HG03521 (cell line): Measurements from ENCODE around the gene MAST4.
"Not testable (repeated sequence)": the region's sequence is repeated elsewhere in the genome, so short reads cannot be mapped to it uniquely, and the experiment has no call there.

Source experiments
- ATAC-seq: cut with Tn5 transposase; IDR thresholded peaks from one replicate; pipeline ENCODE4 v1.9.1; 2021; ENCODE audit warnings: mild to moderate bottlenecking, moderate library complexity; ENCODE audit not compliant: unreplicated experiment

MAST4 gene

DNA sequence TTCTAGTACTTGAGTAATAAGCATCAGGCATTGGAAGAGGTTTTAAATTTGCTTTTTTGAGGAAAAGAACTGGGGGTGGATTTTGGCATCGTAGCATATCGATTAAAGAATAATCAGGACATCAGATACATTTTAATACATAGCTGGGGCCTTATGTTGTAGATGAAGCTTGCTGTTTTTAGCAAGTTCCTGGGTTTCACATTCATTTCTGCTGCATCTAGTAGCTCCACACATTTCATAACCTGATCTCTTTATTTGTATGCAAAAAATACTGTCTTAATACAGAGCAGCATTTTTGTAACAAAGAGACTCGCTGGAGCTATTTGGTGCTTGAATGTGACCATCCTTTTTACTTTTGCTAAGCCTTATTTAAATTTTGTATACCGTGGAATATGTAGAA, 571.9 kb downstream of the MAST4 start:
- no peak for ATAC-seq

DNA sequence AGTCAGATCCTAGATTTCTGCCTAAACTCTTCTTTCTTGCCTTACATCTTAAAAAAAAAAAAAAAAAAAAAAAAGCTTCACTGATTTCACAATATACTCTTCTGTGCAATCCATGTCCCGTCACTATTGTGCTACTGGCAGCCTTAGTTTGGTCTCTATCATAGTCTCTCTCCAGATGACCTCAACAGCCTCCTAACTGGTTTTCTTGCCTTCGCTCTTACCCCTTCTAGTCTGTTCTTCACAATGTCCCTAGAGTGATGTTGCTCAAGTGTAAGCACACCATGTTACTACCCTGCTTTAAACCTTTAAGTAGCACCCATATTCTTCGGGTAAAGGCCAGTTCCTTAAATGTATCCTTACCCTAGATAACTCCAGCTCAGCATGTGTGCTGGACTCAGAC, 574.6 kb downstream of the MAST4 start:
- no peak for ATAC-seq

DNA sequence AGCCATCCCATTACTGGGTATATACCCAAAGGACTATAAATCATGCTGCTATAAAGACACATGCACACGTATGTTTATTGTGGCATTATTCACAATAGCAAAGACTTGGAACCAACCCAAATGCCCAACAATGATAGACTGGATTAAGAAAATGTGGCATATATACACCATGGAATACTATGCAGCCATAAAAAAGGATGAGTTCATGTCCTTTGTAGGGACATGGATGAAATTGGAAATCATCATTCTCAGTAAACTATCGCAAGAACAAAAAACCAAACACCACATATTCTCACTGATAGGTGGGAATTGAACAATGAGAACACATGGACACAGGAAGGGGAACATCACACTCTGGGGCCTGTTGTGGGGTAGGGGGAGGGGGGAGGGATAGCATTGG, 577.2 kb downstream of the MAST4 start:
- not testable (repeated sequence) for ATAC-seq

- no peak for ATAC-seq
Measured at GRCh38 chr5:67173959-67174358, 577.8 kb downstream of the MAST4 start.

DNA sequence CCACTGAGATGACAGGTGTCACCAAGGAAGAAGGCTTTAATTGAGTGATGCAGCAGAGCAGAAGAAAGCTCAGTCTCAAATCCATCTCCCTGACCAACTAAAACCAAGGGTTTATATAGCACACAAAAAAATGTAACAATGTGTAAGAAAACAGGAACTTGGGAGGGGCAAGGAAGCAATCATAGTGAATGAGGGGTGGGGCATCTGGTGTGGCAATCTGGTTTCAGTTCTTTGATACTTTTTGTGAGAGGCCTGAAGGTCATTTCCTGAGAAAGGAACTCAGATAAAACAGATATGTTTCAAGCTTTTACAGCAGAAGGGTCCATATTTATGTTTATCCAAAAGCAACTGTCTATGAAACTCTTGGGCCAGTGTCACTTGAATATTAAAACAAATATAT, 580.7 kb downstream of the MAST4 start:
- no peak for ATAC-seq

DNA sequence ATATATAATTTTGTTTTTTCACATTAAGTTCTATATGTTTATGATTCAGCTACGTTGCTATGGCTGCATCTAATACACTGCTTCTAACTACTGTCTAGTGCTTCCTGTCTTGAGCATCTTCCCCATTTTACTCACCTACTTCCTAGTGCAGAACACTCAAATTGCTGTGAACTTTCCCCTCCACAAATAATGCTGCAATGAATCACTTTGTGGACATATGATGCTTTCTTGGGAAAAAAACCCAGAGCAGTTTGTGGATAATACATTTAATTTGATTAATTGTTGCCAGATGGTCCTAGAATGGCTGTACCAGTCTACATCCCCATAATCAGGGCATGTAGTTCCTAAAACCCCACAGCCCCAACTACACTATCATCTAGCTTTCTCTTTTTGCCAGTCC, 581.9 kb downstream of the MAST4 start:
- no peak for ATAC-seq

DNA sequence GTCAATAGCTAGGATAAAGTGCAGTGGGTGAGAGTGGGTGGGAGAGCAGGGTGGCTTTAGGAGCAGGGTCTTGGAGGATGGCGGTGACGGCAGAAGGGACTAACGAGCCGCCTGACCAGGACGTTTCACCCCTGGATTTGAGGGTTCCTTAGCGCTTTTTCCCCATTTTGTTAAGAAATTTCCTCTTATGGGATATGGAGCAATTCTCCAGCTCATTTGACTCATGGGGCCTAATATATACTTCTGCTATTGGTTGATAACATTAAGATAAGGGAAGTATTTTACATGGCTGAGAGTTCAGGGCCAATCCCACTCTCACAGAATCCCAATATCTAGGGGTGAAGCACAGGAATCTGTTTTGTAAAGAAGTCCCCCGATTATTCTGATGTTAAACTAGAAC, 582.8 kb downstream of the MAST4 start:
- no peak for ATAC-seq

- no peak for ATAC-seq
Measured at GRCh38 chr5:67179697-67180361, 583.6 kb downstream of the MAST4 start.

DNA sequence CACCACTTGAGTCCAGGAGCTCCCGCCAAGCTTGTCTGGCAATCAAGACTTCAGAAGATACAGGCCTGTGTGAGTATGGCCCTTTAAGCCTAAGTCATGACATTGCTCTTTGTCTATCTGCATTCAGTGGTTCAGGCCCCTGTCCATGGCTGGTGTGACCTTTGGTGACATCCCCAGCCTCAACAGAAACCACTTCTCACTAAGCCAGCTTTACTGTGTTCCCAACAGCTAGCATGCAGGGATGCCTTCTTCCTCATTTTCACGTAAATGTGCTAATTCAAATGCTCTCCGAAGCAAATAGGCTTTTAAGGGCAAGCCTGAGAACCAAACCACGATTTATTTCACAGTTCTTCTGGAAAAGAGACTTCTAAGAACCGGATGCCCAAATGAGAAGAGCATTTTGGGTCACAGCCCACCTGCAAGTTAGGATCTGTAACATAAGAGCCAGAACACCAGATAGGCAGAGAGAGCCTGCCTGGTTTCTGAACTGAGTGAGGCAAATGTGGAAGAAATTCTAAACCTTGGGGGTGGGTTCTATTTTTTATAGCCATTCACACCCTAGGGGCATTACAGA, 585.5 kb downstream of the MAST4 start:
- ATAC-seq: no peak

- ATAC-seq: no peak
Measured at GRCh38 chr5:67182301-67182790, 586.2 kb downstream of the MAST4 start.

GRCh38 chr5:67183859-67184258, 587.7 kb downstream of the MAST4 start:
- no peak for ATAC-seq

DNA sequence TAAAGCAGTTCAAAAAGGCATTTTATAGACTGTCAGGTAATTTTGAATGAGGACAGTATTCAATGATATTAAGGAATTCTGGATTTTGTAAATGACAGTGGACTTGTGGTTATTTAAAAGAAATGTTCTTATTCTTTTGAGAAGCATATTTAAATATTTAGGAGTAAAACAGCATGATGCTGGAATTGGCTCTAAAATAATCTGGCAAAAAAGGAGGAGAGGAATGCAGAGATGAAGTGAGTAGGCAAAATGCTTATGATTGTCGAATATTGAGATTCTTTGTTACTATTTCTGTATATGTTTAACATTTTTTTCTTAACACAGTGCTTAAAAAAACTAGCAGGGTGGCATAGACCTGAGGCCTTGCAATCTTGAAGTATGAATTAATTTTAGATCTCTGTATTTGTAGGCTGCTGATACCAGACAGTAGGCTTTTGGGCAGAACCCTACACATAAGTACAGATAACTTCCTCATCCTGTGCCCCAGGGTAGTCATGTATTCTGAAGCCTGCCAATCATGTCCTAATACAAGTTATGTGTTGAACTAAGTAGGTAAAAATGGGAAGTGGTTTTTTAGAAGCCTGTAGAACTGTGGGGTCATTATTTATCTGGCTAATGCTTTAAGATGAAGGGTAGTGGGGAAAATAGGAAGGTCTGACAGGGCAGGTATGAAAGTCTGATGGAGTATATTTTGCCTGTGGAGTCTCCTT, 591.0 kb downstream of the MAST4 start:
- no peak for ATAC-seq

- no peak for ATAC-seq
Measured at GRCh38 chr5:67188274-67189078, 592.3 kb downstream of the MAST4 start.

GRCh38 chr5:67189079-67189354, 592.8 kb downstream of the MAST4 start:
- ATAC-seq: no peak

DNA sequence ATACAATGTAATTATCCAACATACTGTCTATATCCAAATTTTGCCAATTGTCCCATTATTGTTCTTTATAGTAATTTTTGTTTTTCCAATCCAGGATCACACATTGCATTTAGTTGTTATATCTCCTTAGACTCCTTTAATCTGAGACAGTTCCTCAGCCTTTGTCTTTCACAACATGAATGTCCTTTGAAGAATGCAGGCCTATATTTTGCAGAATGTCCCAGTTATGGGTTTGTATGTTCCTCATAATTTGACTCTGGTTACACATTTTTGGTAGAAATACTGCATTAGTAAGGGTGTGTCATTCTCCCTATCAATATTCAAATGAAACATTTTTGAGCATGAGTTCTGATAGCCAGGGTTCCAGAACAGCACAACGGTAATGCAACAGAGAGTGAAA, 593.7 kb downstream of the MAST4 start:
- ATAC-seq: no peak

DNA sequence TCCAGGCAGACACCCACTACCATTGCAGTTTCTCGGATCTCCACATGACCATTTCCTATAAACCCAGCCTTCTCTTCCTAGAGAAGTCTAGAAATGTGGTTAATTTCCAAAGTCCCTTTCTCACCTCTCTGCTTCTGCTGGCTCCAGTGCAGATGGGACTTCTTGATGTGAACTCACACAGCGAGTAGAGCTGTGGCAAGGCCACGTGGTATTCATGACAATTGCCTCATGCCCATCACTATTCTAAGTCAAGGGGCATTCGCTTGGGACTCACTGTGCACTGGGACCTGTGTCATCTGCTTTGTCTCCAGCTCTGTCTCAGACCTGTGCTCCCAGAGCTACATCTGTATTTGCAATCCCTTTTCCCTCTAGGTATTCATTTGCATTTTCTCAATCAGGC, 594.2 kb downstream of the MAST4 start:
- no peak for ATAC-seq

DNA sequence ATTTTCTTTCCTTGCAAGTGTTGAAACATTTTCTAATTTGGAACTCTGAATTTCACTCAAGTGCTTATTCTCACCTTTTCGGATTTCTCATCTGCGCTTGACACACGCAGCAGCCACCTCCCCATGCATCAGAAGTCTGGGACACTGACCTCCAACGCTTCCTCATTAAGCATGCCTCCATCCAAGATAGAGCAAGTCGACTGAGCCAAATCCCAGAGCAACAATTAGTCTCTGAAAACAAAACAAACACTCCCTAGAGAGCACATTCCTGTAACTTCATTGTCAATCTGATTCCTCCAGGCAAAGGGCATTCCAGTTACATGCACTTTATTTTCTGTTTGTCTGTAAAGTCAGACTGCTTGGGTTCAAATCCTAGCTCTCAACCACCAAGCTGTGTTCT, 594.7 kb downstream of the MAST4 start:
- no peak for ATAC-seq

DNA sequence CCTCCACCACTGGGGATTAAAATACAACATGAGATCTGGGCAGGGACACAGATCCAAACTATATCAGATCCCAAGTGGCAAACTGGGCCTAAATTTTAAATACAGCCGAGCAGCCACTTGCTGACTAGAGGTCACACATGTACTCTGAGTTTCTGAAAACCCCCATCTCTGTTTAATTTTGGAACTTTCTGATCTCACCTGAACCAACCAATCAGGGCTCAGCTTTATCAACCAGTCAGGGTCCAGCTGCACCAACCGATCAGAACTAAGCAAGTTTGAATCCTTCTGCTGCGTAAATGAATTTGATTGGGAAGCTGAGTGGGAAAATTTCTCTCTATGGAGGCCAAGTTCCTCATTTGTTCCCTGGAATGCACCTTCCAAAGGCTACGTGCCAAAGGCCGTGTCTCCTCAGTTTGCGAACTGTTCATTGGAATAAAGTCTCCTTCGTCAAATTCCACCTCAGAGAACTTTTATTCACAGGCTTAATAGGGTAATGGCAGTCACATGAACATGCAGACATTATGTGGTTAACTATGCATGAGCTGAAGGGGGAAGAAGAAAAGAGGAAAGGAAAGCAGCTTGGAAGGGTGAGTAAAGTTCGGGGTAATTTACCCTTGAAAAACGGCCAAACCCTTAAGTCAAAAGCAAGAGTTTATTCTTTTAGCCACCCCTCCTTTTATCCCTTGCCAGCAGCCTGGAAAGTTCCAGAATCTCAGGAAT, 596.7 kb downstream of the MAST4 start:
- ATAC-seq: no peak

DNA sequence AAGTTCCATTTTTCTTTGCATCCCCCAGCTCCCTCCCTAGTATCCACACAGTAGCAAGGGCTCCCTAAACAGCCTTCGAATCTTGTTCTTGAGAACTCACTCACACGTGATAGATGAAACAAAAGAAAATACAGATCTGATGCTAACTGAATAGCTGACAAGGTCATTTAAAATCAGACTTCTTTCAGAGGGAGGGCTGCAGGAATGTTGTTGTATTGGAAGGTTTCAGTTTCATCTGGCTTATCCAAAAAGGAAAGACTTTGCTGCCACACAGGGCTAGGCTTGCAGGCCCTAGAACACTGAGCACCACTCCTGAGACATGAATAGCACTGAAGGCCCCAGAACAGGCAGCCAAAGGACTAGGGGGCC, 597.2 kb downstream of the MAST4 start:
- no peak for ATAC-seq

DNA sequence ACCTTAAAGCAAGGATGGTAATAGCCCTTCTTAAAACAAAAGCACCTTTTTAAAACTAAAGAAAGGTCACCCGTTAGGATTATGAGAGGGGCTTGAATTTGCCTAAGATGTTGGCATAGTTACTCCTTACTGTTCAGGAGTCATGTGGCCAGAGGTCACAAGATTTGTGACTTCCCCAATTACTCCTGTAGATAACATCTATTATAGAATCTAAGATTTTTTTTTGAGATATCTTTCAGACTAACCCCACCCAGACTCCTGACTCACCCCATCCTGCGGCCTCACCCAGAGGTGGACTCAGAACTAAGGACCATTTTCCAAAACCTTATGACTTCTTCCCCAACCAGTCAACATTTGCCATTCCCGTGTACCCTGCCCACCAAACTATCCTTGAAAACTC, 598.0 kb downstream of the MAST4 start:
- no peak for ATAC-seq
